Stomach (tissue), 9 donors: Measurements from ENCODE around the gene PLCH1. TPM values are rescaled to one million over a fixed set of nuclear protein-coding genes. Genes with fewer than 3 reads are reported as not detected.

ENCODE experiments used
- DNase-seq, 2 donors: peaks; one replicate each; pipeline versions ENCODE4 v3.0.0 to v3.0.0-alpha.2; 2013 to 2019
- H3K27ac ChIP-seq, 5 donors: fragments of 200-600 bp in 4 of 5; sonication (generic) in 4 of 5; one replicate each; pipeline ENCODE4 v1.5.1; 2013 to 2019; ENCODE audit warnings: mild to moderate bottlenecking in 1 of 5, moderate library complexity in 1 of 5
- H3K27me3 ChIP-seq, 3 donors: fragments of 200-600 bp; sonication (generic); one replicate each; pipeline ENCODE4 v1.5.1; 2017 to 2019; ENCODE audit warnings: mixed run types in 1 of 3
- H3K36me3 ChIP-seq, 4 donors: fragments of 200-600 bp; sonication (generic); 1 replicate in 3 of 4; 2 replicates in 1 of 4; pipeline ENCODE4 v1.5.1; 2016 to 2019
- H3K4me1 ChIP-seq, 4 donors: fragments of 200-600 bp; sonication (generic); one replicate each; pipeline ENCODE4 v1.5.1; 2016 to 2019
- H3K4me3 ChIP-seq, 4 donors: fragments of 200-600 bp; sonication (generic) in 3 of 4; one replicate each; pipeline ENCODE4 v1.5.1; 2016 to 2019; ENCODE audit warnings: mild to moderate bottlenecking in 1 of 4
- H3K9me3 ChIP-seq, 4 donors: fragments of 200-600 bp; sonication (generic); one replicate each; pipeline ENCODE4 v1.5.1; 2016 to 2019
- EP300 ChIP-seq: sonication (generic); formaldehyde crosslinking; IDR thresholded peaks from one replicate; pipeline ENCODE4 v1.6.1; 2017; ENCODE audit warnings: antibody characterized with exemption
- POLR2A ChIP-seq, 4 donors: fragments of 450-650 bp; IDR thresholded peaks; one replicate each; pipeline ENCODE4 v1.6.1; 2016; ENCODE audit warnings: antibody characterized with exemption in 4 of 4, control low read depth in 2 of 4, mild to moderate bottlenecking in 1 of 4, moderate library complexity in 1 of 4
- POLR2AphosphoS5 ChIP-seq, 3 donors: sonication (generic); formaldehyde crosslinking; IDR thresholded peaks; one replicate each; pipeline ENCODE4 v1.6.1; 2016; ENCODE audit warnings: antibody characterized with exemption in 3 of 3
- WGBS, 5 donors: extraction: QIAGEN DNeasy Blood & Tissue Kit in 3 of 5; methylation state at CpG; one replicate each; pipeline versions ENCODE4 v1.1.5 to v1.1.7; 2013 to 2018; 5-methylcytosine and 5-hydroxymethylcytosine counted together
- intact Hi-C: fragments of 100-400 bp; cut with DNase I; formaldehyde crosslinking; loops from one replicate; pipeline ENCODE4 v1.15.1; 2023; ENCODE audit warnings: low total_unique reads
- polyA plus RNA-seq, 3 donors: library from polyadenylated mRNA; stranded (reverse); fragments of 200-250 nt; gene quantifications; one replicate each; pipeline ENCODE4 v1.2.3, GENCODE V29; 2013
- total RNA-seq, 5 donors: library from RNA; depleted of rRNA; stranded (reverse); fragments of >200 nt; gene quantifications; one replicate each; pipeline versions ENCODE4 v1.1.0 to v1.2.3, GENCODE V29; 2014 to 2016
- TF ChIP-seq, protein P1 (sequence below), 7 experiments: fragments of 450-650 bp in 4 of 7; fragments of 200-600 bp in 3 of 7; sonication (generic) in 3 of 7; IDR thresholded peaks; one replicate each; pipeline ENCODE4 v1.5.1; 2016 to 2019; ENCODE audit warnings: antibody characterized with exemption in 7 of 7, control low read depth in 2 of 7, mild to moderate bottlenecking in 1 of 7
- donor health status: healthy with polysubstance abuse.
- donor health status: Bipolar disorder and iron deficiency.
- donor health status: healthy.

Gene PLCH1
- total and polyA plus RNA-seq, 8 donors, result 0.75 to 18.8 (median 3.3) TPM

DNA sequence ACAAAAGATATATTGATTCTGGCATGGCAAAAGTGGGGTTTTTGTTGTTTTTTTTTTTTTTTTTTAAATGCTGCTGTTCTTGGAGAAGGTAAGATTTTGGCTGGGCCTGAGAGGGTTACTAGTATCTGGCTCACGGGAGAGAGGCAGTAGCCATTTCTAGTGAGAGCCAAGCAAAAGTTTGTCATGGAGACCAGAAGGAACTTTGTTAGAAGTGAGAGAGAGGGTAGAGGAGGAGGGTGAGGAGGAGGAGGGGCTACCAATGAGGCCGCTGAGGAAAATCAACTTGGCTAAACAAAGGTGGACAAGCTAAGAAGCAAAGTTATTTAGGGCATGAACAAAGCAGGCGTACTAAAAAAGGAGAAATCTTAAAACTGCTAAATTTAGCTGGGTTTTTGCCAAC lies 402.5 kb downstream of the PLCH1 start:
- H3K36me3 ChIP-seq, result no peaks in the 10 kb centered on the region
- TF ChIP-seq POLR2AphosphoS5 (IDR thresholded peaks at IDR 0.05), result no peak
- TF ChIP-seq, protein P1, sequence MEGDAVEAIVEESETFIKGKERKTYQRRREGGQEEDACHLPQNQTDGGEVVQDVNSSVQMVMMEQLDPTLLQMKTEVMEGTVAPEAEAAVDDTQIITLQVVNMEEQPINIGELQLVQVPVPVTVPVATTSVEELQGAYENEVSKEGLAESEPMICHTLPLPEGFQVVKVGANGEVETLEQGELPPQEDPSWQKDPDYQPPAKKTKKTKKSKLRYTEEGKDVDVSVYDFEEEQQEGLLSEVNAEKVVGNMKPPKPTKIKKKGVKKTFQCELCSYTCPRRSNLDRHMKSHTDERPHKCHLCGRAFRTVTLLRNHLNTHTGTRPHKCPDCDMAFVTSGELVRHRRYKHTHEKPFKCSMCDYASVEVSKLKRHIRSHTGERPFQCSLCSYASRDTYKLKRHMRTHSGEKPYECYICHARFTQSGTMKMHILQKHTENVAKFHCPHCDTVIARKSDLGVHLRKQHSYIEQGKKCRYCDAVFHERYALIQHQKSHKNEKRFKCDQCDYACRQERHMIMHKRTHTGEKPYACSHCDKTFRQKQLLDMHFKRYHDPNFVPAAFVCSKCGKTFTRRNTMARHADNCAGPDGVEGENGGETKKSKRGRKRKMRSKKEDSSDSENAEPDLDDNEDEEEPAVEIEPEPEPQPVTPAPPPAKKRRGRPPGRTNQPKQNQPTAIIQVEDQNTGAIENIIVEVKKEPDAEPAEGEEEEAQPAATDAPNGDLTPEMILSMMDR (IDR thresholded peaks at IDR 0.05), result no peak
- TF ChIP-seq EP300, result no peak
- TF ChIP-seq POLR2A (IDR thresholded peaks at IDR 0.05), result no peak
- WGBS, 5 donors, result 57 to 68% (median 63%) methylated on average over 3 of the region's 3 CpGs
- intact Hi-C loops, result no loop called here
- no peaks in the 10 kb centered on the region for H3K4me1 ChIP-seq
- no peak overlapping the region for H3K27ac ChIP-seq
- no peaks in the 10 kb centered on the region for H3K27me3 ChIP-seq
- DNase-seq, result no peak
- H3K4me3 ChIP-seq, result no peak overlapping the region
- H3K9me3 ChIP-seq, result no peaks in the 10 kb centered on the region

DNA sequence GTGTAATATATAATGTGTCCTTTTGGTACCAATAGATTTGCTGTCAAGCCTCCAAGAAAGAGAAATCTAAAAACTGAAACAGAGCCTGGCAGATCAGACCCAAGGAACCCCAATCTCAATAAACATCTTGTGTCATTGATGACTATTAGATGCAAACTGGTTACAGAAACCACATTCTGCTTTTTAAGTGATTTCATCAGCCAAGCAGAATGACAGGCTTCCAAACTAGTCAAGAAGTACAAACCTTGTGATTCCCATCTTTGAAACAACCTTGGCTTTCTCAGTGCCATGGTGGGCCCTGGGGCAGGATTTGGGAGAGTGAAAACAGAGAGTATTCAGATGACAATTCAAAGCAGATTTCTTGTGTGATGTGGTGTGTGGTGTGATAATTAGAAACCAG lies 405.8 kb downstream of the PLCH1 start:
- Histone ChIP-seq H3K4me1 (no peaks in the 10 kb centered on the region), H3K36me3 (no peaks in the 10 kb centered on the region), H3K4me3 (no peak overlapping the region), H3K27ac (no peak overlapping the region), H3K27me3 (no peaks in the 10 kb centered on the region), H3K9me3 (no peaks in the 10 kb centered on the region)
- TF ChIP-seq POLR2AphosphoS5 (IDR thresholded peaks at IDR 0.05), result no peak
- no peak for TF ChIP-seq EP300
- TF ChIP-seq POLR2A (IDR thresholded peaks at IDR 0.05), result no peak
- TF ChIP-seq, protein P1 (IDR thresholded peaks at IDR 0.05), result no peak
- intact Hi-C loops, result no loop called here
- no peak for DNase-seq

DNA sequence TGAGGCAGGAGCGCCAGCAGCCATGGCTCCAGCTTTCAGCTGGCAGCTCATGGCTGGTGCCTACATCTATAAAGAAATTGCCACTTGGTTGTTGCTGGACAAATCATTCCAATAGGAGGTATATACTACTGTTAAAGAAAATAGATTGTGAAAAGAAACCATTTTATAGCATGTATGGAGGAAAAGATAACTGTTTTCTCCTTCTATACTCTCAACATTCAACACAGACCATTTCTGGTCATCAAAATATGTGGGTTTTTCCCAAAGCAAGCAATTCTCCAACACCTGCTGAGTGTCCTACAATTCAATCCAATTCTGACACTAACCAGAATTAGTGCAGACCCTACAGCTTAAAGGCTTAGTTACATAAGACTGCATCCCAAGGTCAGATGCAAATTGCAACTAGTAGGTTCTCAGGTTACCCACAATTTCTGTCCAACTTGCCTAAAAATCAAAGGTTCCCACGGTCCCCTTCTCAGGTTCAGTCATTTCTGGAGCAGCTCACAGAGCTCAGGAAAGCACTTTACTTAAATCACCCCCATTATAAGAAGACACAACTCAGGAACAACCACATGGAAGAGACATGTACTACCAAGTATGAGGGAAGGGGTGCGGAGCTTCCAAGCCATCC lies 409.0 kb downstream of the PLCH1 start:
- 73 to 81% (median 80%) methylated on average over 3 of the region's 3 CpGs for WGBS, 5 donors
- Histone ChIP-seq H3K27me3 (no peaks in the 10 kb centered on the region), H3K4me3 (no peak overlapping the region), H3K9me3 (no peaks in the 10 kb centered on the region), H3K4me1 (no peaks in the 10 kb centered on the region), H3K27ac (no peak overlapping the region), H3K36me3 (no peaks in the 10 kb centered on the region)
- intact Hi-C loops, result no loop called here
- TF ChIP-seq, protein P1 (IDR thresholded peaks at IDR 0.05), result no peak
- DNase-seq, result no peak

DNA sequence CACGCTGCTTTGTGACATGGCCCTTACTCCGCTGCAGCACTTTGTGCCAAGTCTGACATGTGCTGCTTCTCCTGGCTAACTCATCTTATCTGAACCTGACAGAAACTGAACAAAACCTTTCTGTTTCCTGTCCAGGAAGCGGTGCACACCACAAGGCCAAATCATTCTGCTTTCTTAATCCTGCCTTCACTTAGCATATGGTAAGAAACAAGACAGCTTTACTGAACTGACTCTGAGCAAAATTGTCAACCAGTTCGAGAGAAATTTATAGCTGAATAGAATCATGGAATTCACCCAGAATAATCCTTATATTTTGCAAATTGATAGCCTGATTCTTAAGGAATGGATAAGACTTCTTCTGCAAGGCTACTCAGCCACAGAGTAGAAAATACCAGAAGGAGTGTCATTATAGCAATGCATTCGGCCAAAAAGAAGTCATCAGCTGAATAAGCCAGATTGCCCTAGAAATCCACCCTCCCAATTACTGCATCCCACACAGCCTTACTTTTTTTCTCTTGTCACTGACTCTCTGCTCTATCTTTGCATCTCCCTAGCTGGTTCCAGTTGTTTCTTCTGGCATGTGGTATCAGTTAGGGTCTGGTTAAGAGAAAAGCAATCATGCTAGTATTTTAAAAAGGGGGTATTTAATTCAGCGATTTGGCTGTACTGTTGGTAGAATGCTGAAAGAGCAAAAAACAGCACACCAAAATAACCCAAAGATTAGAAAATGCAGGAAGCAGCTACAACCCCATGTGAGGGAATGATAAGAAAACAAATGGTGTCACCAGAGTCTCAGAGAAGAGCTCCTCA lies 409.8 kb downstream of the PLCH1 start:
- no peaks in the 10 kb centered on the region for H3K9me3 ChIP-seq
- no peaks in the 10 kb centered on the region for H3K27me3 ChIP-seq
- TF ChIP-seq POLR2AphosphoS5 (IDR thresholded peaks at IDR 0.05) (no peak), POLR2A (IDR thresholded peaks at IDR 0.05) (no peak), EP300 (no peak)
- TF ChIP-seq, protein P1 (IDR thresholded peaks at IDR 0.05), result no peak
- no peak overlapping the region for H3K4me3 ChIP-seq
- WGBS, 5 donors, result 53 to 72% (median 61%) methylated on average over 6 of the region's 6 CpGs
- intact Hi-C loops, result no loop called here
- no peaks in the 10 kb centered on the region for H3K4me1 ChIP-seq
- no peaks in the 10 kb centered on the region for H3K36me3 ChIP-seq
- H3K27ac ChIP-seq, result no peak overlapping the region
- peak in 1 of 2 donors; percentile 39 for DNase-seq
